Bronchial epithelial cell (primary cell): ENCODE results near the gene PNRC1. TPM values are rescaled to one million over a fixed set of nuclear protein-coding genes. Genes with fewer than 3 reads are reported as not detected.
A peak's percentile ranks its signal among the peaks of the same experiment; 100 is the strongest.
"Not testable (repeated sequence)": the region's sequence is repeated elsewhere in the genome, so short reads cannot be mapped to it uniquely, and the experiment has no call there.

ENCODE experiments used
- DNase-seq: peaks from one replicate; pipeline ENCODE4 v3.0.0-alpha.2; 2010; ENCODE audit warnings: low read depth
- FAIRE-seq: peaks from 2 replicates; lab custom pipeline; 2011; peaks lifted over from hg19 to GRCh38; lab: Jason Lieb, UNC
- H3K27me3 ChIP-seq: 2 replicates; pipeline ENCODE4 v1.5.1; 2011; ENCODE audit warnings: low read length; ENCODE audit not compliant: control insufficient read depth, insufficient read depth
- H3K36me3 ChIP-seq: 2 replicates; pipeline ENCODE4 v1.5.1; 2011; ENCODE audit warnings: low read length; ENCODE audit not compliant: control insufficient read depth, insufficient read depth
- H3K4me3 ChIP-seq: 2 replicates; pipeline ENCODE4 v1.5.1; 2011; ENCODE audit warnings: mild to moderate bottlenecking, low read depth, low read length, control low read depth
- CTCF ChIP-seq: IDR thresholded peaks from 2 replicates; pipeline ENCODE4 v1.5.1; 2011; ENCODE audit warnings: mild to moderate bottlenecking, moderate library complexity, low read length, control low read depth, inconsistent platforms; ENCODE audit not compliant: insufficient read depth, severe bottlenecking
- total RNA-seq: library from RNA; depleted of rRNA; stranded (reverse); fragments of >200 nt; gene quantifications from 2 replicates; pipeline ENCODE4 v1.2.1, GENCODE V29; 2014

PNRC1 gene
- total RNA-seq, 1 donor from 2014 or later = 21.1 TPM

- TF ChIP-seq CTCF = no peak
- H3K36me3 ChIP-seq = no peaks in the 10 kb centered on the region
Observed at GRCh38 chr6:89035252-89036101, 45.1 kb upstream of the PNRC1 start.

GRCh38 chr6:89037141-89037900, 43.2 kb upstream of the PNRC1 start:
- TF ChIP-seq CTCF = no peak
- Histone ChIP-seq H3K36me3 (no peaks in the 10 kb centered on the region), H3K4me3 (no peak overlapping the region), H3K27me3 (no peaks in the 10 kb centered on the region)
- no peak for FAIRE-seq
- DNase-seq = peak; percentile 89

More at GRCh38 chr6:89035252-89036101, 45.1 kb upstream of the PNRC1 start:
- FAIRE-seq = peak; percentile 95
- H3K4me3 ChIP-seq = no peak overlapping the region
- no peaks in the 10 kb centered on the region for H3K27me3 ChIP-seq
- peak; percentile 100 for DNase-seq

- not testable (repeated sequence) for DNase-seq, H3K4me3 ChIP-seq, H3K36me3 ChIP-seq, FAIRE-seq, H3K27me3 ChIP-seq
Observed at GRCh38 chr6:89037901-89038293, 42.7 kb upstream of the PNRC1 start.

GRCh38 chr6:89042664-89043063, 37.9 kb upstream of the PNRC1 start:
- DNase-seq (no peak), FAIRE-seq (no peak)
- H3K4me3 ChIP-seq = no peak overlapping the region
- H3K36me3 ChIP-seq = no peaks in the 10 kb centered on the region
- no peaks in the 10 kb centered on the region for H3K27me3 ChIP-seq
- TF ChIP-seq CTCF = no peak

- no peak for DNase-seq
- no peak overlapping the region for H3K4me3 ChIP-seq
- no peaks in the 10 kb centered on the region for H3K36me3 ChIP-seq
- FAIRE-seq = no peak
- H3K27me3 ChIP-seq = no peaks in the 10 kb centered on the region
- TF ChIP-seq CTCF = no peak
Observed at GRCh38 chr6:89044328-89045010, 36.1 kb upstream of the PNRC1 start.

- H3K4me3 ChIP-seq = no peak overlapping the region
- H3K27me3 ChIP-seq = no peaks in the 10 kb centered on the region
- no peak for DNase-seq
- no peaks in the 10 kb centered on the region for H3K36me3 ChIP-seq
- no peak for FAIRE-seq
- no peak for TF ChIP-seq CTCF
Observed at GRCh38 chr6:89045011-89045387, 35.6 kb upstream of the PNRC1 start.
